ENCODE data around the gene FKBP7. TPM values are rescaled to one million over a fixed set of nuclear protein-coding genes. Genes with fewer than 3 reads are reported as not detected.

FKBP7 gene
- total RNA-seq, 1 donor from 2014 or later, result 24.6 TPM

DNA sequence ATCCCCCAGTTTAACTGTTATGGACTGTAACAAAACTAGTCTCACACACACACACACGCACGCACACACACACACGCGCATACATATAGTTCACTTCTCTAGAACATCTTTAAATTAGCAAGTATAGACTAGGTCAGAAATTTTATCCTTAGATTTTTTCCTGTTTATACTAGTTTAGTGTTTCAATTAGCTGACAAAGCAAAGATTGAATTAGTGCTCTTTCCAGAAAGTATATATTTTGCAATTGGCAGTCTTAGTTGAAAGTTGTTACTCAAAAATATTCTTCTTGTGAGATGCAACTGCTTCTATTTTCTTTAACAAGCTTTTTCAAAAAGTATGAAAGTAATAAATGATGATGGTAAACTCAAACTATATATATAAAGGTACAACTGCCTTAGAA lies 24.4 kb upstream of the FKBP7 start:
- H3K27me3 ChIP-seq (ENCODE audit: control insufficient read depth, insufficient read depth, low read length), result no peaks in the 10 kb centered on the region
- no peak overlapping the region for H3K4me3 ChIP-seq (ENCODE audit: low read depth, low read length)
- DNase-seq (ENCODE audit: low read depth), result no peak
- no peaks in the 10 kb centered on the region for H3K36me3 ChIP-seq (ENCODE audit: control insufficient read depth, insufficient read depth, low read length)
- no peak for TF ChIP-seq CTCF (IDR thresholded peaks at IDR 0.05; ENCODE audit: insufficient read depth, low read length, poor library complexity, severe bottlenecking)

DNA sequence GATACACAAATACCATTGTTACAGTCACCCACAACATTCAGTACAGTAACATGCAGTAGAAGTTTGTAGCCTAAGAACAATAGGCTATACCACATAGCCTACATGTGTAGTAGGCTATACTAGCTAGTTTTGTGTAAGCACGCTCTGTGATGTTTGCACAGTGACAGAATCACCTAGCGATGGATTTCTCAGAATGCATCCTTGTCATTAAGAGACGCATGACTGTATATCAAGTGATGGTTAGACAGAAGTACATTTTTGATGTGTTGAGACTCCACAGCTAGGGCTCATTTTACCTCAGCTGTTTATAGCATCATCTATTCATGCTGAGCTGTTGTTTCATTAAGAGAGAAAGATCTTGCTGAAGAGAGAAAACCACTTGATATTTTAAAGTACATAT lies 21.2 kb upstream of the FKBP7 start:
- no peak for TF ChIP-seq CTCF (IDR thresholded peaks at IDR 0.05; ENCODE audit: insufficient read depth, low read length, poor library complexity, severe bottlenecking)
- Histone ChIP-seq H3K27me3 (ENCODE audit: control insufficient read depth, insufficient read depth, low read length) (no peaks in the 10 kb centered on the region), H3K36me3 (ENCODE audit: control insufficient read depth, insufficient read depth, low read length) (no peaks in the 10 kb centered on the region), H3K4me3 (ENCODE audit: low read depth, low read length) (no peak overlapping the region)
- DNase-seq (ENCODE audit: low read depth), result no peak

DNA sequence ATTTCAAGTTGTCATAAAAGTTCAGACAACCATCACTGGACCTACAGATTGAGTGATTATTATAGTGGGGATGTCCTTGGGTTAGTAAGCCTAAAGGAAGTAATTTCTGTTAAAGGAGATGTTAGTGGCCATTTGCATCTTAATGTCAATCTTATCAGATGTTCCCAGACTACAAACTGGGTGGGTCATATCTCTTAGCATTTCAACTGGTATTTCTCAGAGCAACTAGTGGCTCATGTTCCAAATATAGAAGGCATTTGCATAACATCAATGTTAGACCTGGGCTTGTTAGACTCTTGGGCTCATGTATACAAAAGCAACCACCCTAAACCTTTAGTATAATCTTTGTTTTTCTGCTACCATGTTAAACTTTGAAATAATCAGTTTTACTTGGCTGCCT lies 19.7 kb upstream of the FKBP7 start:
- DNase-seq (ENCODE audit: low read depth), result no peak
- H3K36me3 ChIP-seq (ENCODE audit: control insufficient read depth, insufficient read depth, low read length), result no peaks in the 10 kb centered on the region
- no peak overlapping the region for H3K4me3 ChIP-seq (ENCODE audit: low read depth, low read length)
- no peaks in the 10 kb centered on the region for H3K27me3 ChIP-seq (ENCODE audit: control insufficient read depth, insufficient read depth, low read length)
- no peak for TF ChIP-seq CTCF (IDR thresholded peaks at IDR 0.05; ENCODE audit: insufficient read depth, low read length, poor library complexity, severe bottlenecking)

DNA sequence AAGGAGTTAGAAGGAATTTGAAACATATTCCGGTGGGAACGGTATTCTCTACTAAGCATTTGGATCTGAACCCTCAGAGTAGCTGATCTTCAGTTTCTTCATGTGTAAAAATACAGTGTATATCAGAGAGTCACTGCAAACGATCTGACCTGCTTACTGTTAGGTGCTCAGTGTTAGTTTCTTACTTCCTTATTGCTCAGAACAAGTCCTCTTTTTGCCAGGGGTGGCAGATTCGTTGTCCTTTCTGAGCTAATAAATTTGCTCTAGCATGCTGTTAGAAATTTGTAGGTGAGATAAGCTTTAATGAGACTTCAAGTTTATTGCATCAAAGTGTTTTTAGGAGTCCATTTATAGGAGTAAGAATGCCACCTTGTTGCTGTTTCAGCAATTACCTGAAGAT lies 17.6 kb upstream of the FKBP7 start:
- no peaks in the 10 kb centered on the region for H3K27me3 ChIP-seq (ENCODE audit: control insufficient read depth, insufficient read depth, low read length)
- DNase-seq (ENCODE audit: low read depth), result no peak
- TF ChIP-seq CTCF (IDR thresholded peaks at IDR 0.05; ENCODE audit: insufficient read depth, low read length, poor library complexity, severe bottlenecking), result no peak
- H3K36me3 ChIP-seq (ENCODE audit: control insufficient read depth, insufficient read depth, low read length), result no peaks in the 10 kb centered on the region
- H3K4me3 ChIP-seq (ENCODE audit: low read depth, low read length), result no peak overlapping the region

DNA sequence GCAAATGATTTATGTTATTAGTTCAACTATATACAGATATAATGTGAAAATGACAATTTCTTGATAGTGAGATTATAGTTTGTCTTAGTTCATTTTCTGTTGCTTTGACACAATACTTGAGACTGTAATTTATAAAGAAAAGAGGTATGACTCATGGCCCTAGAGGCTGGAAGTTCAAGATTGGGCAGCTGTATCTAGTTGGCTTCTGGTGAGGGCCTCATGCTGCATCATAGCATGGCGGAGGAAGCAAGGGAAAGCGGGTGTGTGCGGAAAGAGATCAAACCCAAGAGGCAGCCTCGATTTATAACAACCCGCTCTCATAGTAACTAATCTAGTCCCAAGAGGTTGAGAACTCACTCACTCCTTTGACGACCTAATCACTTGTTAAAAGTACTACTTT lies 13.2 kb upstream of the FKBP7 start:
- Histone ChIP-seq H3K36me3 (ENCODE audit: control insufficient read depth, insufficient read depth, low read length) (no peaks in the 10 kb centered on the region), H3K4me3 (ENCODE audit: low read depth, low read length) (no peak overlapping the region), H3K27me3 (ENCODE audit: control insufficient read depth, insufficient read depth, low read length) (no peaks in the 10 kb centered on the region)
- TF ChIP-seq CTCF (IDR thresholded peaks at IDR 0.05; ENCODE audit: insufficient read depth, low read length, poor library complexity, severe bottlenecking), result no peak
- DNase-seq (ENCODE audit: low read depth), result no peak

DNA sequence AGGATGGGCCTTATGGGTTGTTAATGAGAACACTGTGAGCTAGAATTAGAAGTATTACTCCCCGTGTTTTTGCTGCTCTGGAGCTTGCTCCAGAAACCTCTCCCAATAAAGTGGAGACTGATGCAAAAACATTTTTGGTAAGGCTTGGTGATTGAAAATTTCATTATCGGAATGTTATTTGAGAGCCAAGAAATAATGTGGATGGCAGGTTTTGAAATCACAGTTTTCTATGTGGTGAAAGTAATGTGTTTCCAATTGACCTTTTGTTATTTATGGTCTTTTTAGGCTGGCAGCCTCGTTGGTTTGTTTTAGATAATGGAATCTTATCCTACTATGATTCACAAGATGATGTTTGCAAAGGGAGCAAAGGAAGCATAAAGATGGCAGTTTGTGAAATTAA lies 7.0 kb upstream of the FKBP7 start:
- TF ChIP-seq CTCF (IDR thresholded peaks at IDR 0.05; ENCODE audit: insufficient read depth, low read length, poor library complexity, severe bottlenecking), result no peak
- Histone ChIP-seq H3K4me3 (ENCODE audit: low read depth, low read length) (no peak overlapping the region), H3K27me3 (ENCODE audit: control insufficient read depth, insufficient read depth, low read length) (no peaks in the 10 kb centered on the region), H3K36me3 (ENCODE audit: control insufficient read depth, insufficient read depth, low read length) (no peaks in the 10 kb centered on the region)
- DNase-seq (ENCODE audit: low read depth), result no peak

All from kidney epithelial cell (primary cell).